SK-N-DZ (cell line): Measurements from ENCODE around the gene MYH9. TPM values are rescaled to one million over a fixed set of nuclear protein-coding genes. Genes with fewer than 3 reads are reported as not detected.
A peak's percentile ranks its signal among the peaks of the same experiment; 100 is the strongest.
"Not testable (repeated sequence)": the region's sequence is repeated elsewhere in the genome, so short reads cannot be mapped to it uniquely, and the experiment has no call there.

ENCODE experiments used
- DNase-seq: peaks from one replicate; pipeline ENCODE4 v3.0.0-alpha.2; 2015; ENCODE audit warnings: low spot score
- polyA plus RNA-seq, 2 experiments: library from polyadenylated mRNA; depleted of rRNA; stranded (reverse); fragments of >200 nt; gene quantifications; 2 replicates each; pipeline ENCODE4 v1.2.3, GENCODE V29; 2014

Gene MYH9
- 23.5 and 30.9 TPM in 2 replicates for polyA plus RNA-seq (2014; cell fraction: cytosol; rRNA removed)
- polyA plus RNA-seq (2014; cell fraction: nucleus; rRNA removed): 19.9 and 23.2 TPM in 2 replicates

DNA sequence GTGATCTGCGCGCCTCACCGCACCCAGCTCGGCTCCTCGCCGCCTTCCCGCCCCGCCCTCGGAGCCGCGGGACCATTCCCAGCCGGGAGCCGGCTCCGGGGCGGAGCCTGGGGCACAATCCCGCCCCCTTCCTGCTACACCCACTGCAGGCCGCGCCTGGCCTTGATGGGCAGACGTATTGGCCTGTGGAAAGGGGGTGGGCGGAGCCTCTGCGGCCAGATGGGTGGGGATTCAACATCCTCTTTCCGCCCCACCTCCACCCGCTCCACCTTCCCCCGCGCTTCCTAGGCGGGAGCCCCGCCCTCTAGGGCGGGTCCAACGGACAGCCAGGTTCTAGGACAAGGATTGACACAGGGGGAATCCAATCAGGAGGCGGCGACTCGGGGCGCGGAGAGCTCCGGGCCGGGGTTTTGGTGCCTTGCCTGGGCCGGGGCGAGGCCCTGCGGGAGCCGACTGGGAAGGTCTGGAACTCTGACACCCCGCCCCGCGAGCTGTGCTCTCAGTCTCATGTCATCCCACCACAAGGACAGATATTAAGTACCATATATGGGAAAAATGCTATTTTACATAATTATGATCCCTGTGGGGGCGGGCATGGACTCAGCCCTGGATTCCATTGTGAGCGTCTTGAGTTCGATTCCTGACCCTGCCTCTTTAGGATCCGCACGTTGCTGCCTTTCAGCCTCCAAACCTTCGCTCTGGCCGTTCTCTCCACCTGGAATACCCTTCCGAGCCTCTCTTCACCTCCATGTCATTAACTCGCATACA, at the start of gene MYH9:
TSS of gene MYH9 (minus strand) at position 9 of the 768 bp plus-strand sequence. CDS start 38,731 bp downstream, outside the sequence.
- DNase-seq: peak; percentile 100

DNA sequence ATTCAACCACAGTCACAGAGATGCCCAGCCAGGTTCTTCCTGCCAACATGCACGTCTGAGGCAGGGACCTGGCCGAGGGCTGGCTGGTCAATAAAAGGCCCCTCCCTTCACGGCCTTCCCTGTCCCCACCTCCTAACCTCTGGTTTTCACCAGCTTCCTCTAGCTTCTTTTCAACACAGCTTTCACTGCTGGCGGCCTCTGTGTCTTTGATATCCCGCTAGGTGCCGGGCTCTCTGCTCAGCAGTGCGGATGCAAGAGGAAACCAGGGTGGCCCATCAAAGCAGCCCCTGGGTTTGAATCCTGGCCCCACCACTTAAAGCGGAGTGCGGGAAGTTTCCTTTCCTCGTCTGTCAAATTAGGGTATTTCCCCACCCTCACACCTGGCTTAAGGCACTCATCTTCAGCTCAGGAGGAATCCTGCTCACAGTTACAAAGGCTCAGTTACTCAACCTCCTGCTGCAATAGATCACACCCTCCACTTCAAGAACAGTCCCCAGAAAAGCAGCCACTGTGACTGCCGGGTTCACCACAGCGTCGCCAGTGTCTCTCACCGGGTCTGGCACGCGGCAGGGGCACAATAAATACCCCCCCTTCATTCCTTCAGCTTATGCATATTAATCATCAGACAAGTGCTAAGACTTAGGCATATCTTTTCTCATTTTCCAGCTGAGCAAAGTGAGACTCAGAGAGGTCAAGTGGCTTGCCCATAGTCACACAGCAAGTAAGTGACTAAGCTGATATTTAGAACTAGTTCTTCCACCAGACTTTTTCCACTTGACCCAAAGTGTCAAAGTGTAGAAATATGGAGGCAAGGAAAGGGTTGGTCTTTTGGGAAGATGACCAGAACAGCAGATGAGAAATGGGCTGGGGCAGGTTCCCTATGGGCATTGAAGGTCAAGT, 48.0 kb upstream of the MYH9 start:
- DNase-seq: no peak

DNA sequence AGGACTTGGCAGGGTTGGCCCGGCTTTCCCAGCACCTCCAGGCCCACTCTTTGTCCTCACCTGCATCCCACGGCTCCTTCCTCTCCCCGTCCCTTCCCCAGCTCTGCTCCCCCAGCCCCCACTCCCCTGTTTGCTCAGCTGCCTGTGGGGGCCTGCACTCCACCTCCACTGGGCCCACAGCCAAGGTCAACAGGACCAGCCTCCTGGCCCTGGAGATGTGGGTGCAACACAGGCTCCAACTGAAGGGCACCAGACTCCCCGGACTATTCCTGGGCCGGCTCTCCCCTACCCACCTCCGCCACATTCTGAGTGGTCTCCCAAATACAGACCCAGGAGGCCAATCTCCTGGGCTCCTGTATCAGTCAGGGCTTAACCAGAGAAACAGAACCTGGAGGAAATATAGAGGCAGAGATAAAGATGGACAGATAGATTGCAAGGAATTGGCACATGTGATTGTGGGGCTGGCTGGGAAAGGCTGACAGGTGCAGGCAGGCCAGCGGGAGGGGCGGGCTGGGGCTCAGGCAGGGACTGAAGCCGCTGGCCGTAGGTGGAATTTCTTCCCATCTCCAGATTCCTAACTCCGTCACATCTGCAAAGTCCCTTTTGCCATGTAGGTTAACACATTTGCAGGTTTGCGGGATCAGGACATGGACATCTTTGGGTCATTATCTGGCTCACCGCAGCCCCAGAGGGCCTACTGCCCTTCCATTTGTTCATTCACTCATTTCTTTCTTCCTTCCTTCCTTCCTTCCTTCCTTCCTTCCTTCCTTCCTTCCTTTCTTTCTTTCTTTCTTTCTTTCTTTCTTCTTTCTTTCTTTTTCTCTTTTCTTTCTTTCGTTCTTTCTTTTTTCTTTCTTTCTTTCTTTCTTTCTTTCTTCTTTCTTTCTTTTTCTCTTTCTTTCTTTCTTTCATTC, 45.8 kb upstream of the MYH9 start:
- no peak for DNase-seq

DNA sequence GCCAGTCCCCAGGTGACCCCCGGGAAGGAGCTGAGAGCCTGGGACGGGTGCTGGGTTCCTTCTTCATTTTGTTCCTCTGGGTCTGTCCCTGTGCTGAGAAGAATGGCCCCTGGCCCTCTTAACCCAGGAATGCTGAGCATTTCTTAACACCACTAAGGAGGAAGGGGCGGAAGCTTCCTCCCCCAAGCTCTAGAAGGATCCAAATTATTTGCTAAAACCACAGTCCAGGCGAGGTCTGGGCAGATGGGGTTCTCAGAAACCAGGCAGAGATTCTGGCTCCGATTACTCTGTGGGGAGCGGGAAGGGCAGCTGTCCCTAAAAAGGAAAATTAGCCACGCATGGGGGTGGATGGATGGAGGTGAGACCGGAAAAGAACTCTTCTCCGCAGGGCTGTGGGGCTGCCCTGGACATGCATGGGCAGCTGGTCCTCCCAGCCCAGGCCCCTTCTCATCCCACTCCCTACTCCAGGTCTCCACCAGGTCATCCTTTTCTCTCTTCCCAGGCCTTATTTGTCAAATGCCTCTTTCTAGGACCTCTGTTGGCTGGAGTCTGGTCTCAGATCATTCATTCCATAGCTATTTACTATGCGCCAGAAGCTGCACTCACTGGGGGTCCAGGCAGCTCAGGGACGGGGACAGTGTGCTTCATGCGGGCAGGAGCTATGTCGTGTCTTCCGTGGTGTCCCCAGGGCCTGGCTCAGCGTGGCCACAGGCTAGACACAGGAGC, 45.0 kb upstream of the MYH9 start:
- DNase-seq: no peak

DNA sequence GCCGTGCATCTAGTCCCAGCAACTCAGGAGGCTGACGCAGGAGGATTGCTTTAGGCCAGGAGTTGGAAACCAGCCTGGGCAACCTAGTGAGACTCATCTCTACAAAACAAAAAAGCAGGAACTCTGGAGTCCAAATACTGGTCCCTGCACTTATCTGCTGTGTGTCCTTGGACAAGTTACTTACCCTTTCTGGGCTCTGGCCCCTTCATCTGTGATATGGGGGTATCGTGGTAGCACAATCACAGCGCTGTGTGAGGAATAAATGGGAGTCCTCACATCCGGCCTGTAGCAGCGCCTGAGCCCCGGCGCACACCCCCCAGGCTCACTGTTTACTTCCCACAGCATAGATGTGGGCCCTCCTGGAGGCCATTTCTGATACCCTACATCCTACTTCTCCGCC, 44.2 kb upstream of the MYH9 start:
- DNase-seq: no peak

DNA sequence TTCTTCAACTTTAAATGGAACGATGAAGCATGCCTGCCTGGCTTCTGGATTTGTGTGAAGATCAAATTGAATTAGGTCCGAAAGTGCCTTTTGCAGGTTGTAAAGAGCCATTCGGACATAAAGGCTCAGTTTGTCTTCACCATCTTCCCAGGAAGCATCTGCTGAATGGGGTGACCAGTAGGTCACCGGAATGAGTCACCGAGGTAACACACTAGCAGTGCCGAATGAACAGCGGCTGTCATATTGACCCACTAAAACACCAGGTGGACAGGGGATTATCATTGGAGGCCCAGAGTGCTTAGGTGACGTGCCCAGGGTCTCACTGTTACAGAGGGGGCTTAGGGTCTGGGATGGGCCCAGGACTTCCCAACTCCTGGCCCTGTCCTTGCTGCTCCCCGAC, 43.1 kb upstream of the MYH9 start:
- no peak for DNase-seq

GRCh38 chr22:36427952-36428351, 40.2 kb upstream of the MYH9 start:
- DNase-seq: not testable (repeated sequence)

- peak; percentile 62 for DNase-seq
Observed at GRCh38 chr22:36425977-36426523, 38.3 kb upstream of the MYH9 start.

DNA sequence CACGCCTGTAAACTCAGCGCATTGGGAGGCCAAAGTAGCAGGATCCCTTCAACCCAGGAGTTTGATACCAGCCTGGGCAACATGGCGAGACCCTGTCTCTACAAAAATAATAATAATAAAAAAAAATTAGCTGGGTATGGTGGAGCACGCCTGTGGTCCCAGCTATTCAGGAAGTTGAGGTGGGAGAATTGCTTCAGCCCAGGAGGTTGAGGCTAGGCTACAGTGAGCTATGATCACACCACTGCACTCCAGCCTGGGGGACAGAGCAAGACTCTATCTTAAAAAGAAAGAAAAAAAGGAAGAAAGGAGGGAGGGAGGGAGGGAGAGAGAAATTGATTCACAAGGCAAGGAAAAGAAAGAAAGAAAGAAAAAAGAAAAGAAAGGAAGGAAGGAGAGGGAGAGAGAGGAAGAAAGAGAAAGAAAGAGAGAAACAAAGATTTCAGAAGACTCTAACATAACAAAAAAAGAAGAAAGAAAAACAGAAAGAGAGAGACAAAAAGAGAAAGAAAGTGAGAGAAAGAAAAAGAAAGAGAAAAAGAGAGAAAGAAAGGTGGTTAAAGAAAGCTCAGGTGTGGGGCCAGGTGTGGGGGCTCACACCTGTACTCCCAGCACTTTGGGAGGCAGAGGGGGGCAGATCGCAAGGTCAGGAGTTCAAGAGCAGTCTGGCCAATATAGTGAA, 37.3 kb upstream of the MYH9 start:
- no peak for DNase-seq

- DNase-seq: not testable (repeated sequence)
Observed at GRCh38 chr22:36424466-36424865, 36.7 kb upstream of the MYH9 start.

GRCh38 chr22:36423461-36424404, 36.0 kb upstream of the MYH9 start:
- no peak for DNase-seq

DNA sequence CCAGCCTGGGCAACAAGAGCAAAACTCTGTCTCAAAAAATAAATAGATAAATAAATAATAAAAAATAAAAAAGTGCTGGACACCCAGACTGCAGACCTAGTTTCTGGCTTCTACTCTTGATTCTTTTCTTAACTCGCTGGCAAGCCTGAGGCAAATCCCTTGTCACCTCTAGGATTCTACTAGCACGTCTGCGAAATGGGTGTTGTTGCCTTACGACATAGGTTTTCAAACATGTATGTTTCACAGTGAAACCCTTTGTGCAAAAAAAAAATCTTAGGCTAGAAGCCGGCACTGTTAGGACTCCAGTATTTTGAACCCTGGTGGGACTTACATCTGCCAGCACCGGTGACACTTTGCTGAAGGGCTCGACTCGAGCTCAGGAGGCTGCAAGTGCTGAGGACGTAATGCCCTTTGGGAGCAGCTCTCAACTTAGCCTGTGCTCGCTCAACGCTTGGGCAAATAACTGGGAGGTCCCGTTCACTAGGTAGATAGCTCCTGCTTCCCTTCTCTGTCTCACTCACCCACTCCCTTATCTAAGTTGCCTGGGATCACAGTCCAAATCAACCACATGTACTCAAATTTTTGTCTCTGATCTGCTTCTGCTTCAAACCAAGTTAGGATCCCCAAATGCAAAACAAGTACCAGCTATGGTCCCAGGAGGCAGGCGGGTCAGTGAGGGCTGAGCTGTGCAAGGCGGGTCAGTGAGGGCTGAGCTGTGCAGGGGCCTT, 34.7 kb upstream of the MYH9 start:
- no peak for DNase-seq

DNA sequence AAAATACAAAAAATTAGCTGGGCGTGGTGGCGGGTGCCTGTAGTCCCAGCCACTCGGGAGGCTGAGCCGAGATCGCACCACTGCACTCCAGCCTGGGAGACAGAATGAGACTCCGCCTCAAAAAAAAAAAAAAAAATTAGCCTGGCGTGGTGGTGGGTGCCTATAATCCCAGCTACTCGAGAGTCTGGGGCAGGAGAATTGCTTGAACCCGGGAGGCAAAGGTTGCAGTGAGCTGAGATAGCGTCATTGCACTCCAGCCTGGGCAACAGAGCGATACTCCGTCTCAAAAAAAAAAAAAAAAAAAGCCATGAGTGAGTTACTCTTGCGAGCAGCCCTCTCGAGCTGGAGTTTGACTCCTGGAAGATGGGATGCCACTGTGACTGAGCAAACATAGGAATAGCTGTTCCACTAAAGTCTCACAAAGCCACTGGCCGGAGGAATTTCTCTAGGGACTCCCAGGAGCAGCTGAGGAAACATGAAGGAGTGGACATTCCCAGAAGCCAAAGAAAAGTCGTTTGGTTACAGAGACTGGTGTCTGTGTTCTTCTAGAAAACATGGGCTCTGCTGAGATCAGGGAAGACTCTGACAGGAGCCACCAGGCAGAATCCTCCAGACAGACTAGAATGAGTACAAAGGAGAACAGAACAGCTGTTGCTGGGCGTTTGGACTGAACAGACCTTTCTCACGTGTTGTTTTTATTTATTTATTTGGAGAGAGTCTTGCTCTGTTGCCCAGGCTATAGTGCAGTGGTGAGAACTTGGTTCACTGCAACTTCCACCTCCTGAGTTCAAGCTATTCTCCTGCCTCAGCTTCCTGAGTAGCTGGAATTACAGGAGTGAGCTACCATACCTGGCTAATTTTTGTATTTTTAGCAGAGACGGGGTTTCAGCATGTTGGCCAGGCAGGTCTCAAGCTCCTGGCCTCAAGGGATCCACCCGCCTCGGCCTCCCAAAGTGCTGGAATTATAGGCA, 32.4 kb upstream of the MYH9 start:
- no peak for DNase-seq

GRCh38 chr22:36419177-36419911, 31.6 kb upstream of the MYH9 start:
- peak; percentile 48 for DNase-seq

DNA sequence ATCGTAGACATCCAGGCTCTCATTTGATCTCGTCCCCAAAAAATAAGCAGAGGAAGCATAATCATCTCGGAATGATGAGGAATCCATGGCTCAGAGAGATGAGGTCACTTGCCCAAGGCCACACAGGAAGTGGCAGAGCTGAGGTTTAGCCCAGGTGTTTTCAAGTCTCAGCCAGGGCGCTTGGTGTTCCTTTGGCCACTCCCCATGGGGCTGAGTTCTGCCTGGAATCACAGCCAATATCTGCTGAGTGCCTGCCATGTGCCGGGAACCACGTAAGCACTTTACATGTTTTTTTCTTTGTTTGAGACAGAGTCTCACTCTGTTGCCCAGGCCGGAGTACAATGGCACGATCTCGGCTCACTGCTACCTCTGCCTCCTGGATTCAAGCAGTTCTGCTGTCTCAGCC, 29.5 kb upstream of the MYH9 start:
- no peak for DNase-seq
